ENCODE measurements around the gene RASSF5.
"Not testable (repeated sequence)": the region's sequence is repeated elsewhere in the genome, so short reads cannot be mapped to it uniquely, and the experiment has no call there.

Gene RASSF5

GRCh38 chr1:206575894-206576737, 68.8 kb downstream of the RASSF5 start:
- TF ChIP-seq CTCF (conservative IDR thresholded peaks at IDR 0.05): no peak
- no peak overlapping the region for H3K27ac ChIP-seq

DNA sequence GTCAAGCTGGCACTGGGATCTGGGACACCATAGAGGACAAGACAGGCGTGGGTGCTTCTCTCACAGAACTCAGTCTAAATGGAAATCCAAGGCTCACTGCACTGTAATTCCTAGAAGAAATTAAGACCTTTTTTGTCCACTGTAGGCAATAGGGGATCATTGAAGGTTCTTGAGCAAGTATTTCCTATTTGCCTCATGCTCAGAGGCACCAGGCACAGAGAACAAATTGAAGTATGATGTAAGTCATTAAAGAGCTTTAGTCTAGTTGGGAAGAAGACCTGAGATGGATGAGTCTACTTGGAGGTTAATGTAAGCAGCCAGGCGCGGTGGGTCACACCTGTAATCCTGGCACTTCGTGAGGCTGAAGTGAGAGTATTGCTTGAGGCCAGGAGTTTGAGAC, 70.3 kb downstream of the RASSF5 start:
- no peak overlapping the region for H3K27ac ChIP-seq
- no peak for TF ChIP-seq CTCF (conservative IDR thresholded peaks at IDR 0.05)

DNA sequence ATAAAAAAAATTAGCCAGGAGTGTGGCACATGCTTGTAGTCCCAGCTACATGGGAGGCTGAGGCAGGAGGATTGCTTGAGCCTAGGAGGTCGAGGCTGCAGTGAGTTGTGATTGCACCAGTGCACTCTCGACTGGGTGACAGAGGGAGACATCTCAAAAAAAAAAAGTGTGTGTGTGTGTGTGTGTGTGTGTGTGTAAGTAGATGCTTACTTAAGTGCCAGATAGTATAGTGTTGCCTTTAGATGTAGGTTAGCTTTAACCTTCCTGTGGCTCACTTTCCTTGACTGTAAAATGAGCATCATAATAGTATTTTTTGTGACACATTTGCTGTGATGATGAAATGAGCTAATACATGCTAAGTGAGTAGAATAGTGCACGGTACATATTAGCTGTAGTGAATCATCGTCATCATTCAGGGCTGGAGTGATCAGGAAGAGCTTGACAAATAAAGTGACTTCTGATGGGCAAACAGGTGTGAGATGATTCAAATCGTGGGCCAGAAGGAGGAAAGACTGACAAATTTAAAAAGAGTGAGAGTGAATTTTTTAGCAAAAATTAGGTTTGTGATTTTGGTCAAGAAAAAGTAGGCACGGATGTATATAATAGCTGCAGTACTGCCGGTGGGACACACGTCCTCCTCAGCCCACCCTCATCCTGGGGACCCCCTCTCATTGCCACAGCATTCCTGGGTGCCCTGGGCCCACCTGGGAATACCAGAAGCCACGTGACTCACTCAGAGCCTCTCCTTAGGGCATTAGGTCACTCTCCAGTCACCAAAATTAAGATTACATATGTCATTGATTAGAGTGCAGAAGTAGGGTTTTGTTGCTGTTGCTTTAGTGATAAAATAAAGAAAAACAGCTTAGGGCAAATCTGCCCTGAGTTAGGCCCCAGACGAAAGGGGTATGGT, 71.0 kb downstream of the RASSF5 start:
- no peak overlapping the region for H3K27ac ChIP-seq
- no peak for TF ChIP-seq CTCF (conservative IDR thresholded peaks at IDR 0.05)

GRCh38 chr1:206578978-206579374, 71.6 kb downstream of the RASSF5 start:
- TF ChIP-seq CTCF (conservative IDR thresholded peaks at IDR 0.05): no peak
- H3K27ac ChIP-seq: no peak overlapping the region

GRCh38 chr1:206579747-206580437, 72.6 kb downstream of the RASSF5 start:
- no peak overlapping the region for H3K27ac ChIP-seq
- TF ChIP-seq CTCF (conservative IDR thresholded peaks at IDR 0.05): no peak

DNA sequence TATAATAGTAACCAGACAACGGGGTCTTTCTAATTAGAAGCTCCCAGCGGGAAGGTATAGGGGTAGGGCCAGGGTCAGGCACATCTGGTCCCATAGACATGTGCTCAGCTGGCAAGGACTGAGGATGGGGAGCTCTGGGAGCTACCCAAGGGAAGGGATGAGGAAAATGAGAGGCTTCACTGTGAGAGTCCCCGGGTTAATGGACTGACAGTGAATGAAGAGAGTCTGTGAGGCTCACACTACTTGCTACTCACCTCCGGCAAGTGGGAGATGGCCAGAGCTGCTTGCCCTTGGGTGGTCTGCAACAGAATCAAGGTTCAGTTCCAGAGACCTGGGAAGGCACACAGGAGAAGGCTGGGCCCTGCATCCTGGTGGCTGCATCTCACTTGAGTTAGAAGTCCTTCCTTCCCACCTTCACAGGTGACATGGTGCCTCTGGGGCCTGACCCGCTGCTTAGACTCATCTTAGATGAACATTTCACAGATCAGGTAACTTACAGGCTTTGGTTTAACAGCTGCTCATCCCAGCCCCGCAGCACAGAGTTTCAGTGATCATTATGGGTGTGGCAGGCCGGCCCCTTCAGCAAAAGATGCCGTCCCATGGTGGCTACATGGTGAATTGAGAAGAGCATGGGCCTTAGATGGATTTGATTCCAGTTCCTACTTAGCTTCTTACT, 73.2 kb downstream of the RASSF5 start:
- H3K27ac ChIP-seq: no peak overlapping the region
- no peak for TF ChIP-seq CTCF (conservative IDR thresholded peaks at IDR 0.05)

DNA sequence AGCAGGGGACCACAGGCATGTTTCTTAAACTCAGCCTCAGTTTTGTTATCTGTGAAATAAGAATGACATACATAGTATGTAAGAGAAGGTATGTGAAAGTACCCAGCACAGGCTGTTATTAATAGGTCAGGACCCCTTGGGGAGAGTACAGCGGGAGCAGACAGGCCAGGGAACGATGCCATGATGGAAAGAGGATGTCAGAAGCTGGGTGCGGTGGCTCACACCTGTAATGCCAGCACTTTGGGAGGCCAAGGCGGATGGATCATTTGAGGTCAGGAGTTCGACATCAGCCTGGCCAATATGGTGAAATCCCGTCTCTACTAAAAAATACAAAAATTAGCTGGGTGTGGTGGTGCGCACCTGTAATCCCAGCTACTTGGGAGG, 73.8 kb downstream of the RASSF5 start:
- H3K27ac ChIP-seq: not testable (repeated sequence)

Data from VCaP (cell line).